ENCODE data around the gene UBA6.
A peak's percentile ranks its signal among the peaks of the same experiment; 100 is the strongest.

Gene UBA6

GRCh38 chr4:67576538-67576937 is 124.4 kb downstream of the UBA6 start:
- H3K79me2 ChIP-seq (ENCODE audit: low read length), result no peaks in the 10 kb centered on the region
- DNase-seq, result peak; percentile 32
- no peaks in the 10 kb centered on the region for H4K20me1 ChIP-seq (ENCODE audit: insufficient read depth, low read length)
- H3K9me3 ChIP-seq (replicated peaks; ENCODE audit: insufficient read depth, low read length), result no peaks in the 10 kb centered on the region
- peak overlapping the region; percentile 86 for H3K27ac ChIP-seq (ENCODE audit: low read length)
- peak overlapping the region; percentile 54; the same call in 1 of the 2 replicates for H3K9ac ChIP-seq (ENCODE audit: low read length)
- H3K36me3 ChIP-seq (replicated peaks; ENCODE audit: insufficient read depth, low read length), result no peaks in the 10 kb centered on the region
- H3F3A ChIP-seq (ENCODE audit: insufficient read depth, low read length), result peaks cover 16% of the 10 kb centered on the region; the same call in 1 of the 2 replicates
- H3K9me2 ChIP-seq (replicated peaks; ENCODE audit: insufficient read depth, low read length), result no peaks in the 10 kb centered on the region
- H3K4me2 ChIP-seq (ENCODE audit: low read depth, low read length), result peak overlapping the region; percentile 90; the same call in 1 of the 2 replicates
- no peak overlapping the region for H3K4me3 ChIP-seq (ENCODE audit: low read length)
- TF ChIP-seq EZH2 (optimal IDR thresholded peaks at IDR 0.05; ENCODE audit: low read depth, low read length), result no peak
- no peak for TF ChIP-seq EZH2phosphoT487 (IDR thresholded peaks at IDR 0.05; ENCODE audit: low read length)
- no peak for TF ChIP-seq CTCF (IDR thresholded peaks at IDR 0.05; ENCODE audit: low read length)
- peaks cover 26% of the 10 kb centered on the region for H3K4me1 ChIP-seq (ENCODE audit: low read length)
- H2AFZ ChIP-seq (ENCODE audit: low read length), result peak overlapping the region; percentile 91; the same call in 1 of the 2 replicates
- H3K27me3 ChIP-seq (replicated peaks; ENCODE audit: insufficient read depth, low read length), result no peaks in the 10 kb centered on the region

GRCh38 chr4:67576059-67576466 is 124.9 kb downstream of the UBA6 start:
- Histone ChIP-seq H3K4me1 (ENCODE audit: low read length) (peaks cover 24% of the 10 kb centered on the region), H3K4me2 (ENCODE audit: low read depth, low read length) (peak overlapping the region; percentile 90), H3K9ac (ENCODE audit: low read length) (peak overlapping the region; percentile 54), H4K20me1 (ENCODE audit: insufficient read depth, low read length) (no peaks in the 10 kb centered on the region), H3K4me3 (ENCODE audit: low read length) (peak overlapping the region; percentile 56), H3K9me2 (replicated peaks; ENCODE audit: insufficient read depth, low read length) (no peaks in the 10 kb centered on the region), H3K79me2 (ENCODE audit: low read length) (no peaks in the 10 kb centered on the region), H3K9me3 (replicated peaks; ENCODE audit: insufficient read depth, low read length) (no peaks in the 10 kb centered on the region), H3F3A (ENCODE audit: insufficient read depth, low read length) (peaks cover 16% of the 10 kb centered on the region; the same call in 1 of the 2 replicates), H3K27ac (ENCODE audit: low read length) (peak overlapping the region; percentile 86), H2AFZ (ENCODE audit: low read length) (peak overlapping the region; percentile 91), H3K36me3 (replicated peaks; ENCODE audit: insufficient read depth, low read length) (no peaks in the 10 kb centered on the region), H3K27me3 (replicated peaks; ENCODE audit: insufficient read depth, low read length) (no peaks in the 10 kb centered on the region)
- no peak for DNase-seq
- no peak for TF ChIP-seq EZH2 (optimal IDR thresholded peaks at IDR 0.05; ENCODE audit: low read depth, low read length)

- TF ChIP-seq EZH2 (optimal IDR thresholded peaks at IDR 0.05; ENCODE audit: low read depth, low read length) (no peak), EZH2phosphoT487 (IDR thresholded peaks at IDR 0.05; ENCODE audit: low read length) (no peak), CTCF (IDR thresholded peaks at IDR 0.05; ENCODE audit: low read length) (no peak)
- Histone ChIP-seq H3K9me2 (replicated peaks; ENCODE audit: insufficient read depth, low read length) (no peaks in the 10 kb centered on the region), H3K9ac (ENCODE audit: low read length) (peak overlapping the region; percentile 54), H3K79me2 (ENCODE audit: low read length) (no peaks in the 10 kb centered on the region), H3K27ac (ENCODE audit: low read length) (peak overlapping the region; percentile 86), H3F3A (ENCODE audit: insufficient read depth, low read length) (peaks cover 16% of the 10 kb centered on the region; the same call in 1 of the 2 replicates), H3K27me3 (replicated peaks; ENCODE audit: insufficient read depth, low read length) (no peaks in the 10 kb centered on the region), H3K9me3 (replicated peaks; ENCODE audit: insufficient read depth, low read length) (no peaks in the 10 kb centered on the region), H4K20me1 (ENCODE audit: insufficient read depth, low read length) (no peaks in the 10 kb centered on the region), H2AFZ (ENCODE audit: low read length) (peak overlapping the region; percentile 91), H3K36me3 (replicated peaks; ENCODE audit: insufficient read depth, low read length) (no peaks in the 10 kb centered on the region), H3K4me3 (ENCODE audit: low read length) (peak overlapping the region; percentile 56), H3K4me2 (ENCODE audit: low read depth, low read length) (peak overlapping the region; percentile 90), H3K4me1 (ENCODE audit: low read length) (peaks cover 24% of the 10 kb centered on the region)
- peak; percentile 83 for DNase-seq
These were observed 125.5 kb downstream of the UBA6 start for GRCh38 chr4:67575232-67576058.

DNA sequence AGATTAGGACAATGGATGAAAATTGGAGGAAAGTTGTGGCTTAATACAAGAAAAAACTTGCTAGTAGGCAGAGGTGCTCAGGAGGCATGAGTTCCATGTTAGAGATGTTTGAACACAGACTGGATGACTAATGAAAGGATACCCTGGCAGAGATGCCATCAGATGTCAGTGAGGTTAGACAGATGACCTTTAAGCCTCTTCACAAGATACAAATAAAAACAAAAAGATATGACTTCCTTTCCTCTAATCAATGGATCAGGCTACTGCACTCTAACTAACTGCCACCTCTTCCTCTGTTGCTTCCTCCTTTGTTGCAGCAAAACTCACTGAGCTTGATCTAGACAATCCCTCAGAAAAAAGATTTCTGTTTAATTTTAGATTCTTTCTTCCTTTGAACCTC is 127.8 kb downstream of the UBA6 start:
- H3K27me3 ChIP-seq (replicated peaks; ENCODE audit: insufficient read depth, low read length), result no peaks in the 10 kb centered on the region
- H3K9me3 ChIP-seq (replicated peaks; ENCODE audit: insufficient read depth, low read length), result no peaks in the 10 kb centered on the region
- no peak for TF ChIP-seq CTCF (IDR thresholded peaks at IDR 0.05; ENCODE audit: low read length)
- TF ChIP-seq EZH2 (optimal IDR thresholded peaks at IDR 0.05; ENCODE audit: low read depth, low read length), result no peak
- no peak for TF ChIP-seq EZH2phosphoT487 (IDR thresholded peaks at IDR 0.05; ENCODE audit: low read length)
- peaks cover 24% of the 10 kb centered on the region for H3K4me1 ChIP-seq (ENCODE audit: low read length)
- H3K4me3 ChIP-seq (ENCODE audit: low read length), result no peak overlapping the region
- H3K9ac ChIP-seq (ENCODE audit: low read length), result no peak overlapping the region
- no peaks in the 10 kb centered on the region for H3K79me2 ChIP-seq (ENCODE audit: low read length)
- H2AFZ ChIP-seq (ENCODE audit: low read length), result no peak overlapping the region
- H3K27ac ChIP-seq (ENCODE audit: low read length), result no peak overlapping the region
- no peaks in the 10 kb centered on the region for H3K36me3 ChIP-seq (replicated peaks; ENCODE audit: insufficient read depth, low read length)
- peaks cover 16% of the 10 kb centered on the region; the same call in 1 of the 2 replicates for H3F3A ChIP-seq (ENCODE audit: insufficient read depth, low read length)
- no peak for DNase-seq
- H4K20me1 ChIP-seq (ENCODE audit: insufficient read depth, low read length), result no peaks in the 10 kb centered on the region
- no peaks in the 10 kb centered on the region for H3K9me2 ChIP-seq (replicated peaks; ENCODE audit: insufficient read depth, low read length)
- H3K4me2 ChIP-seq (ENCODE audit: low read depth, low read length), result no peak overlapping the region
